ENCODE data around the gene TESK1.

TESK1 gene

DNA sequence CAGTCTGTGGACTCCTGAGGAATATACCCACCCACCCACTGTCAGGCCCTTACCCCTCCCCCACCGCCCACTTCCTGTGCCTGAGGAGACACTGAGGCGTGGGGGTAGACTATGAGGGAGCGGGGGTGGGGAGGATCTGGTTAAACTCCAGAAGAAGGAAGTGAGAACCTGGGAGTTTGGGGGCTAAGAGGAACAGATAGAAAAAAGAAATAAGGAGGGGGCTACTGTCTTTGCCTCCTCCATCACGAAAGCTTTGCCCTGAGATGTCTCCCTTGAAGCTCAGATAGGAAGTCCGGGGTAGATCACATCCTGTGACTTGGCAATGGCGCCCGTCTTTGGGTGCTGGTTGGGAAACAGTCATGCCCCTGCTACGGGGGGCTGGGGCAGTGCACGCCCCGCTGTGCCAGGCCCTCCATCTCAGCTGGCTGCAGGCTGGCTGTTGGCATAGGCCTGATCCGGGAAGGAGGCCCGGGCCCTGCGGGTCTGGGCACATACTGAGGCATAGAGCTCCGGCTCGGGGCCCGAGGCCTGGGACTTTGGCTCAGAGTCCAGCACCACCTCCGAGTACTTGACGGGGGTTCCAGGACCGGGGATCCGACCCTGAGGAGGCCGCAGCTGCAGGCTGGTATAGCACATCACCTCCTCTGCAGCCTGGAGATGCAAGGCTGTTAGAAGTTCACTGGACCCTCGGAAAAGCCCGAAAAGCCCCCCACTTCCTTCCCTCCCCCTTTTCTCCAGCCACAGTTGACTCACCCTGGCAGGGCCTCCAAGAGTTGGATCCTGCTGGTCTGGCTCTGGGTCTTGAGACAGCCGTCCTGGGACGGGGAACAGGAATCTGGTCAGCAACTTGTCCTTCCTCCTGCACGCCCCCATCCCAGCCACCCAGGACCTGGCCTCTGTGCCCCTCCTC is 44.6 kb downstream of the TESK1 start:
- no peak for DNase-seq

DNA sequence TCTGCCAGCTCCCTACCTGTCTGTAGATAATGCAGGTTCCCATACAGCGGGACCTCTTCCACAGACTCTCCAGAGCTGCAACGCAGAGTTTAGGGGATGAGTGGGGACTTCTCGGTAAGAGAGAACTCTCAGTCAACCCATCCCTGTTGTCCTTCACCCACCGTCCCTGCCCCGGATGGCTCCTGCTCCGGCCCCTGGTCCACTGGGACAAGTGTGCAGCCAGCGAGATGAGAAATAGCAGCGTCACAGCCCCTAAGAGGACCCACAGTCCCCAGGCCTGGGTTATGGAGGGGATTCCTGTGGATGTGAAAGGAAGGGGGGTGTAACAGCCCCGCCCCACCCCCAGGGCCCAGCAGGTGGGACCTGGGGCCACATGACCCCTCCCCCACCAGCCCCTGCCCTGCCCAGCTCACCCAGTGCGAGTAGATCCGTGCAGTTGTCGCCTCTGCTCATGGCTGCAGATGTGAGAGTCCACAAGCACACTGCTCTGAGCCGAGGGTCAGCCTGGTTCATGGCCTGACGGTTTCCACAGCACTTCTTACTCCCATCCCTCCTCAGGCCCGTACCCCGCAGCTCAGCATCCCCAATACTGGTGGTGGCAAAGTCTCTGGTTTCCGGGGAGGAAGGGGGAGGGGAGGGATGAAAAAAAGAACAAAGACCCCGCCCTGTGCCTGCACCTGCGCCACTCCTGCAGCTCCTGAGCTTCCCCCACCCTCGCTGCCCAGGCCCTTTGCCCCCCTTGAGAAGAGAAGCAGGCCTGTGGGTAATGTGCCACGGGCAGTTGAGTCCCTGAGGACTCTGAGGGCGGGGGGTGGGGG is 45.5 kb downstream of the TESK1 start, which contains the start of gene SIT1:
TSS of gene SIT1 (minus strand) at position 591 of the 818 bp plus-strand sequence. CDS start at position 513, 78 bp downstream.
- DNase-seq = no peak

DNA sequence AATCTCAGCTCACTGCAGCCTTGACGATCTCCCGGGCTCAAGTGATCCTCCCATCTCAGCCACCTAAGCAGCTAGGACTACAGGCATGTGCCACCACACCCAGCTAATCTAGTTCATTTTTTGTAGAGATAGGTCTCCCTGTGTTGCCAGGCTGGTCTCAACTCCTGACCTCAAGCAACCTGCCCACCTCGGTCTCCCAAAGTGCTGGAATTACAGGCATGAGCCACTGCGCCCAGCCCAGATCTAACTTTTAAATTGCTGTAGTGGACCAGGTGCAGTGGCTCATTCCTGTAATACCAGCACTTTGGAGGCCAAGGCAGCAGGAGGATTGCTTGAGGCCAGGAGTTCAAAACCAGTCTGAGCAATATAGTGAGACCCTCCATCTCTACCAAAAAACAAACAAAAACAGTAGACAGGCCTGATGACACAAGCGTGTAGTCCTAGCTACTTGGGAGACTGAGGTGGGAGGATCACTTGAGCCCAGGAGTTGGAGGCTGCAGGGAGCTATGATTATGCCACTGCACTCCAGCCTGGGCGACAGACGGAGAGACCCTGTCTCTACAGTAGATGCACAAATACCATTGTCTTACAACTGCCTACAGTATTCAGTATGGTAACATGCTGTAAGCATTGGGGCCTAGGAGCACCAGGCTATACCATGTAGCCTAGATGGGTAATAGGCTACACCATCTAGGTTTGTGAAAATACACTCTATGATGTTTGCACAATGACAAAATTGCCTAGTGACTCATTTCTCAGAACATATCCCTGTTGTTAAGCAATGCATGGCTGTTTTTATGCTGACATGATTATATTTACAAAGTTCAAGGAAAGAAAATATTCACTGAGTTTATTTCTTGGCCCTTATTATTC is 47.1 kb downstream of the TESK1 start:
- DNase-seq = no peak

DNA sequence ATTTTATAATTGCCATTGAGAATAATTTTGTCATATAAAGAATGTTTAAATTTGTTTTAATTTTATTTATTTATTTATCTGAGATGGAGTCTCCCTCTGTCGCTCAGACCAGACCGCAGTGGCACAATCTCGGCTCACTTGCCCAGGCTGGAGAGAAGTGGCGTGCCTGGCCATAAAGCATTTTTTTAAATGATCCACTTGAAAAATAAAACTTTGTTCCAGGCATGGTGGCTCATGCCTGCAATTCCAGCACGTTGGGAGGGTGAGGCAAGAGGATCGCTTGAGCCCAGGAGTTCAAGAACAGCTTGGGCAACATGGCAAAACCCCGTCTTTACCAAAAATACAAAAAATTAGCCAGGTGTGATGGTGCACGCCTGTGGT is 47.8 kb downstream of the TESK1 start:
- no peak for DNase-seq

DNA sequence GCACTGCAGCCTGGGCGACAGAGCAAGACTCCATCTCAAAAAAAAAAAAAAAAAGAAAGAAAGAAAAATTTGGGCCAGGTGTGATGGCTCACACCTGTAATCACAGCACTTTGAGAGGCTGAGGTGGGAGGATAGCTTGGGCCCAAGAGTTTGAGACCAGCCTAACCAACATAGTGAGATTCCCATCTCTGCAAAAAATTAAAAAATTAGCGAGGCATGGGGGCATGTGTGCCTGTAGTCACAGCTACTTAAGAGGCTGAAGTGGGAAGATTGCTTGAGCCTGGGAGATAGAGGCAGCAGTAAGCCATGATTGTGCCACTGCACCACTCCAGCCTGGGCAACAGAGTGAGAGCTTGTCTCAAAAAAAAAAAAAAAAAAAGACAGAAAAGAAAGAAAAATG is 48.5 kb downstream of the TESK1 start:
- DNase-seq = no peak

DNA sequence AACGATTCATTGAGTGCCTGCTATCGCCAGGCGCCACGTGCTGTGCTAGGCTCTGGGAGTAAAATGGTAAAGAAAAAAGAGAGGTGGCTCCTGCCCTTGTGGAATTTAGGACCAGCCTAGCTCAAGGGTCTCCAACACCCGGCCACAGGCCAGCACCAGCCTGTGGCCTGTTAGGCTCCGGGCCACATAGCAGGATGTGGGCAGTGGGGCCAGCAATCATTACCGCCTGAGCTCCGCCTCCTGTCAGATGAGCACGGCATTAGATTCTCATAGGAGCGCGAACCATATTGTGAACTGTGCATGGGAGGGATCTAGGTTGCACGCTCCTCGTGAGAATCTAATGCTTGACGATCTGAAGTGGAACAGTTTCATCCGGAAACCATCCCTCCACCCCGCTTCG is 51.3 kb downstream of the TESK1 start:
- DNase-seq = no peak

DNA sequence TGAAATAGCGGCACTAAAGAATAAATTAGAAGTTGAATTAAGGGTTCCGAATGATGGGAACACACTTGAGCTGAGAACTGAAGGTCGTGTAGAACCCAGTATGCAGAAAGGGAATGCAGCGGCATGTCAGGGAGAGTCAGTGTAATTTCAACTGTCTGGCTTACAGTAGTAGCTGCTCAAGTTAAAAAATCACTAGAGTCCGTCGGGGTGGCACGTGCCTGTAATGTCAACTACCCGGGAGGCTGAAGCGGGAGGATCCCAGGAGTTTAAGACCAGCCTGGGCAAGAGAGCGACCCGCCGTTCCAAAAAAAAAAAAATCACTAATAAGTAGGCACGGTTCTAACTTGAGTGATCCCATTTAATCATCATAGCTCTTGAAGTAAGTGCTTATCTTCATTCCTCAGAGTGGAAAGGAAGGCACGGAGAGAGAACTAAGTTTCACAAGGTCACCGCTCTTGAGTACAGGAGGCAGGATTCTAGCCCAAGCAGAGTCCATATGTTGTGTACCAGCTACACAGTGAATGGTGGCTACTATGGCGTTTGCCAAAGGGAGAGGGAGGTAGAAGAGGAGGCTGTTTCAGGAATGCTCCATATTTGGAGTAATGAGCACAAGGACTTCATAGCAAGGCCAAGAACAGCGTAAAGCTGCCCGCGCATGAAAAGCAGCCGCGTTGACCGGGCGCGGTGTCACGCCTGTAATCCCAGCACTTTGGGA is 51.9 kb downstream of the TESK1 start:
- DNase-seq = no peak

DNA sequence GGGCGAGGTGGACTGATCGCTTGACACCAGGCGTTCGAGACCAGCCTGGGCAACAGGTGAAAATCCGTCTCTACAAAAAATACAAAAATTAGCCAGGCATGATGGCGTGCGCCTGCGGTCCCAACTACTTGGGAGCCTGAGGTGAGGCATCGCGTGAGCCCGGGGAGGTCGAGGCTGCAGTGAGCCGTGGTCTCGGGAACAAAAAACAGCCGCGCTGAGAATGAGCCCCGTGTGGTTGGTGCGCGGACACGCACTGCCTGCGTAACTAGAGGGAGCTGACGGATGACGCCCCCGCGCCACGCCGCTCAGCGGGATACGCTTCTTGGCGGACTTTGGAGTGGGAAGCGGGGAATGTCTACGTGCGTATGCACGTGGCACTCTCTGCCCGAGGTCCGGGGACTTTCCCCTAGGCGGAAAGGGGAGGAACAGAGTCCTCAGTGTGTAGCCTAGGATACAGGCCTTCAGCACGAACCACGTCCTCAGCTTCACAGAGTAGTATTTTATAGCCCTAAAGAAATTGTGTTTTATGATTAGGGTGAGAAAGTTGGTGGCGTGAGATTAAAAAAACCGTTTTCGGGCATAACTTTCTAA is 52.6 kb downstream of the TESK1 start, which contains the start of gene RMRP:
TSS of gene RMRP (minus strand) at position 474 of the 591 bp plus-strand sequence.
- peak; percentile 71 for DNase-seq

DNA sequence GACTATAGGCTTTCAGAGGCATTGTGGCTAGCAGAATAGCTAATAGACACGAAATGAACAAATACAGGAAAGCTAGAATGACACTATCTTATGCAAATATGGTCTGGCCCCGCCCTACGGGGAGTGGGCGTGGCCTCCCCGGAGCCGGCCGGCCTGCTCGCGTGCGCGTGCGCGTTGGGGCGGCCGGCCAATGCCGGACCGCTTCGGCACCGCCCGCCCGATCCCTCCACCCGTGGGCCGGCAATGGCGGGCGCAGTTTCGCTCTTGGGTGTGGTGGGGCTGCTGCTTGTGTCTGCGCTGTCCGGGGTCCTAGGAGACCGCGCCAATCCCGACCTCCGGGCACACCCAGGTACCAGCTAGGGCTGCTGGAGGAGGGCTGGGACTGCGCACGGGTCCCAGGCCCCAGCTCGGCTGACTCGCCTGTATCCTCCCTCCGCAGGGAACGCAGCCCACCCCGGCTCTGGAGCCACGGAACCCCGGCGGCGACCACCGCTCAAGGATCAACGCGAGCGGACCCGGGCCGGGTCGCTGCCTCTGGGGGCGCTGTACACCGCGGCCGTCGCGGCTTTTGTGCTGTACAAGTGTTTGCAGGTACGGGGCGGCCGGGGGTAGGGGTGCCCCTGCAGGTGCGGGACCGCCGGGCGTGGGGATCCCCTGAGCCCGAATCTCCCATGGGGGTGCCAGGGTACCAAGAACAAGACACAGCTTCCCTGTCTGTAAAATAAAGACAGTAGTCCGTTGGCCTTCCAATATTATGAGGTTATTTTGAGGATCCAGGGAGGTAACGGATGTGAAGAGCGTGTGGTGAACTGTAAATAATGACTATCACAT is 53.3 kb downstream of the TESK1 start, which contains the start of gene CCDC107:
TSS of gene CCDC107 (plus strand) at position 156 of the 831 bp plus-strand sequence. CDS start at position 244, 88 bp downstream.
- DNase-seq = peak; percentile 77

DNA sequence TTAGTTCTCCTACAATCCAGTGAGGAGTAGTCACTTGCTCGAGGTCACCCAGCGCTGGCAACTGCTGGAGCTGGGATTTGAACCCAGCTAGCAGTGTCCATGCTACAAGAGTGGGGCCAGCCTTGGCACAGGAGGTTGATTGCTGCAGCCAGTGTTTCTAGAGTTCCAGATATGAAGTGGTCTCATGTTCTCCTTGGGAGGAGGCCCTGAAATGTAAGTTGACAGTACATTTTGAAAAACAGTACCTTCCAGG is 53.8 kb downstream of the TESK1 start:
- DNase-seq = no peak

DNA sequence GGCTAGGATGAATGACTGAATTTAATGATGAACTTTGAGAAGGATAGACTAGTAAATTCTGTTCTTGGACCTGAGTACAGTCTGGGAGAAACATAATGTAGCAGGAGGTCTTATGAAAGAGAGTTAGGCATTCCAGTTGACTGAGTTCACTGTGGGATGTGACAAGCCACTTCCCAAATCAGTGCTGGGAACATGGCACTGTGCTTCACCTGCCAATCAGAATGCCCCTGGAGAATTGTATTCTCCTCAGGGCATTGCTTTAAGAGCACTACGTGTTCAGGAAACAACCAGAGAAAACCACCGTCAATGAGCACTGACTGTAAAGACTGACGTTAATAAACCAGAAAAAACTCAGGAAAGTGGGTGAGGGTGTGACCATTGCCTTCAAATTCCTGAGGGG is 54.3 kb downstream of the TESK1 start:
- DNase-seq = no peak
